Measurements from ENCODE around the gene RPL38.

The RPL38 gene

GRCh38 chr17:74241431-74241830 lies 38.0 kb downstream of the RPL38 start:
- ChIA-PET CTCF (interaction anchor here (1.2 kb wide), 1 partner anchor 10 kb away, joined by 4 read pairs; no protein-coding TSS in a partner anchor), POLR2A (no interaction called here)
- no peak for DNase-seq (ENCODE audit: extremely low spot score)
- TF ChIP-seq CTCF (IDR thresholded peaks at IDR 0.05; ENCODE audit: control extremely low read depth, extremely low read depth, low read depth, missing control alignments): no peak

- ChIA-PET CTCF (no interaction called here), POLR2A (no interaction called here)
- TF ChIP-seq CTCF (IDR thresholded peaks at IDR 0.05; ENCODE audit: control extremely low read depth, extremely low read depth, low read depth, missing control alignments): no peak
- DNase-seq (ENCODE audit: extremely low spot score): no peak
These were observed 38.4 kb downstream of the RPL38 start for GRCh38 chr17:74241847-74242246.

GRCh38 chr17:74243013-74243755 lies 39.7 kb downstream of the RPL38 start:
- no peak for TF ChIP-seq CTCF (IDR thresholded peaks at IDR 0.05; ENCODE audit: control extremely low read depth, extremely low read depth, low read depth, missing control alignments)
- no peak for DNase-seq (ENCODE audit: extremely low spot score)
- CTCF ChIA-PET: interaction anchor here (1.1 to 1.2 kb wide), 2 partner anchors 9 to 17 kb away, joined by 4 to 5 read pairs; no protein-coding TSS in a partner anchor
- POLR2A ChIA-PET: no interaction called here

GRCh38 chr17:74244128-74244527 lies 40.6 kb downstream of the RPL38 start:
- no peak for TF ChIP-seq CTCF (IDR thresholded peaks at IDR 0.05; ENCODE audit: control extremely low read depth, extremely low read depth, low read depth, missing control alignments)
- DNase-seq (ENCODE audit: extremely low spot score): no peak
- ChIA-PET CTCF (interaction anchor here (1.2 kb wide), 1 partner anchor 18 kb away, joined by 5 read pairs; no protein-coding TSS in a partner anchor), POLR2A (interaction anchor here (0.5 kb wide), 1 partner anchor 41 kb away, joined by 6 read pairs; no protein-coding TSS in a partner anchor)

GRCh38 chr17:74244548-74244947 lies 41.1 kb downstream of the RPL38 start:
- DNase-seq (ENCODE audit: extremely low spot score): no peak
- POLR2A ChIA-PET: no interaction called here
- CTCF ChIA-PET: no interaction called here
- TF ChIP-seq CTCF (IDR thresholded peaks at IDR 0.05; ENCODE audit: control extremely low read depth, extremely low read depth, low read depth, missing control alignments): no peak

- CTCF ChIA-PET: interaction anchor here (1.5 kb wide), 1 partner anchor 10 kb away, joined by 5 read pairs; no protein-coding TSS in a partner anchor
- DNase-seq (ENCODE audit: extremely low spot score): no peak
- TF ChIP-seq CTCF (IDR thresholded peaks at IDR 0.05; ENCODE audit: control extremely low read depth, extremely low read depth, low read depth, missing control alignments): no peak
- POLR2A ChIA-PET: no interaction called here
These were observed 41.8 kb downstream of the RPL38 start for GRCh38 chr17:74245145-74245831.

All from GM10248 (cell line).